HepG2 (cell line): ENCODE measurements around the gene EMP2. TPM values are rescaled to one million over a fixed set of nuclear protein-coding genes. Genes with fewer than 3 reads are reported as not detected.

Source experiments
- ATM ChIP-seq: fragments of 450-650 bp; IDR thresholded peaks from 2 replicates; pipeline ENCODE4 v1.7.1; 2017; ENCODE audit warnings: mild to moderate bottlenecking, borderline replicate concordance
- BORCS8-MEF2B ChIP-seq: sonication (generic); formaldehyde crosslinking; IDR thresholded peaks from 2 replicates; pipeline ENCODE4 v1.8.0; 2022; ENCODE audit warnings: mild to moderate bottlenecking, missing genetic modification reagents
- ELK4 ChIP-seq: sonication (generic); formaldehyde crosslinking; IDR thresholded peaks from 2 replicates; pipeline ENCODE4 v1.9.0; 2021; ENCODE audit warnings: missing genetic modification reagents, borderline replicate concordance
- IKZF1 ChIP-seq: fragments of 450-650 bp; IDR thresholded peaks from 2 replicates; pipeline ENCODE4 v1.7.1; 2016
- NFYC ChIP-seq: IDR thresholded peaks from 2 replicates; pipeline ENCODE4 v1.6.1; 2016; ENCODE audit warnings: missing genetic modification reagents, missing compliant biosample characterization
- NR2F6 ChIP-seq, 2 experiments: IDR thresholded peaks; 2 replicates each; pipeline ENCODE4 v1.6.1; 2016; ENCODE audit warnings: antibody characterized with exemption in 1 of 2, mild to moderate bottlenecking in 1 of 2
- PHF21A ChIP-seq: sonication (generic); formaldehyde crosslinking; IDR thresholded peaks from 2 replicates; pipeline ENCODE4 v1.5.0; 2020; ENCODE audit warnings: mild to moderate bottlenecking, missing genetic modification reagents
- SKIL ChIP-seq: sonication (generic); formaldehyde crosslinking; IDR thresholded peaks from 2 replicates; pipeline ENCODE4 v1.8.0; 2022; ENCODE audit warnings: missing genetic modification reagents, mild to moderate bottlenecking, moderate library complexity, borderline replicate concordance
- TGIF2 ChIP-seq: IDR thresholded peaks from 2 replicates; pipeline ENCODE4 v1.6.1; 2016; ENCODE audit warnings: control low read depth, missing compliant biosample characterization
- ZFP90 ChIP-seq: sonication (generic); formaldehyde crosslinking; IDR thresholded peaks from 2 replicates; pipeline ENCODE4 v1.8.0; 2022; ENCODE audit warnings: missing genetic modification reagents, mild to moderate bottlenecking, inconsistent platforms, borderline replicate concordance
- ZKSCAN5 ChIP-seq: sonication (generic); formaldehyde crosslinking; IDR thresholded peaks from 2 replicates; pipeline ENCODE4 v1.5.1; 2020; ENCODE audit warnings: mild to moderate bottlenecking, missing genetic modification reagents
- ZNF225 ChIP-seq: sonication (generic); formaldehyde crosslinking; IDR thresholded peaks from 2 replicates; pipeline ENCODE4 v1.4.0; 2020; ENCODE audit warnings: mild to moderate bottlenecking, missing genetic modification reagents
- ZNF350 ChIP-seq: sonication (generic); formaldehyde crosslinking; IDR thresholded peaks from 2 replicates; pipeline ENCODE4 v1.4.0; 2020; ENCODE audit warnings: mild to moderate bottlenecking, low read depth, missing genetic modification reagents, borderline replicate concordance
- ZNF740 ChIP-seq: sonication (generic); formaldehyde crosslinking; IDR thresholded peaks from 2 replicates; pipeline ENCODE4 v1.4.0; 2020; ENCODE audit warnings: missing genetic modification reagents
- ZNF879 ChIP-seq: sonication (generic); formaldehyde crosslinking; IDR thresholded peaks from 2 replicates; pipeline ENCODE4 v1.8.1; 2023; ENCODE audit warnings: missing genetic modification reagents
- polyA plus RNA-seq, 8 experiments: library from polyadenylated mRNA; depleted of rRNA in 3 of 8; stranded (reverse) in 7 of 8; unstranded in 1 of 8; fragments of >200 nt; fragmentation: Illumina TruSeq in 4 of 8; extraction: Trizol in 4 of 8; gene quantifications; 2 replicates each; pipeline versions ENCODE4 v1.2.1 to v1.2.3, GENCODE V29; 2011 to 2016; ENCODE audit warnings: low read depth in 4 of 8, missing spikeins in 1 of 8, mixed read lengths in 1 of 8; ENCODE audit not compliant: insufficient read depth in 1 of 8
- total RNA-seq, 5 experiments: library from RNA; depleted of rRNA; stranded (reverse); fragments of >200 nt; fragmentation: Illumina TruSeq; extraction: Trizol; gene quantifications; 2 replicates each; pipeline ENCODE4 v1.2.3, GENCODE V29; 2016; ENCODE audit warnings: low read depth in 1 of 5
- TF ChIP-seq, protein P1 (sequence below): sonication (generic); formaldehyde crosslinking; IDR thresholded peaks from 2 replicates; pipeline ENCODE4 v1.4.0; 2020; ENCODE audit warnings: mild to moderate bottlenecking, missing genetic modification reagents
- TF ChIP-seq, protein P2 (sequence below): sonication (generic); formaldehyde crosslinking; IDR thresholded peaks from 2 replicates; pipeline ENCODE4 v1.5.0; 2020; ENCODE audit warnings: mild to moderate bottlenecking, missing genetic modification reagents

Gene EMP2
- total and polyA plus RNA-seq, 2 of the 13 experiments (the other 11 are each of a cell fraction or from before 2014, with no cell fraction given): 24.6 to 91.2 TPM

GRCh38 chr16:10608687-10609401 is 28.4 kb upstream of the EMP2 start (continued):
- no peak for TF ChIP-seq PHF21A (CRISPR knock-in tag)
- no peak for TF ChIP-seq ZFP90
- TF ChIP-seq ZNF350 (CRISPR knock-in tag): no peak
- TF ChIP-seq NR2F6 (IDR thresholded peaks at IDR 0.05): no peak
- TF ChIP-seq NR2F6 (CRISPR knock-in tag; IDR thresholded peaks at IDR 0.05): no peak
- no peak for TF ChIP-seq TGIF2 (CRISPR knock-in tag)
- TF ChIP-seq NFYC (CRISPR knock-in tag): no peak
- no peak for TF ChIP-seq SKIL (CRISPR knock-in tag)
- TF ChIP-seq ZNF225 (CRISPR knock-in tag): peak; percentile 91
- no peak for TF ChIP-seq ZNF740 (CRISPR knock-in tag)
- TF ChIP-seq, protein P1, sequence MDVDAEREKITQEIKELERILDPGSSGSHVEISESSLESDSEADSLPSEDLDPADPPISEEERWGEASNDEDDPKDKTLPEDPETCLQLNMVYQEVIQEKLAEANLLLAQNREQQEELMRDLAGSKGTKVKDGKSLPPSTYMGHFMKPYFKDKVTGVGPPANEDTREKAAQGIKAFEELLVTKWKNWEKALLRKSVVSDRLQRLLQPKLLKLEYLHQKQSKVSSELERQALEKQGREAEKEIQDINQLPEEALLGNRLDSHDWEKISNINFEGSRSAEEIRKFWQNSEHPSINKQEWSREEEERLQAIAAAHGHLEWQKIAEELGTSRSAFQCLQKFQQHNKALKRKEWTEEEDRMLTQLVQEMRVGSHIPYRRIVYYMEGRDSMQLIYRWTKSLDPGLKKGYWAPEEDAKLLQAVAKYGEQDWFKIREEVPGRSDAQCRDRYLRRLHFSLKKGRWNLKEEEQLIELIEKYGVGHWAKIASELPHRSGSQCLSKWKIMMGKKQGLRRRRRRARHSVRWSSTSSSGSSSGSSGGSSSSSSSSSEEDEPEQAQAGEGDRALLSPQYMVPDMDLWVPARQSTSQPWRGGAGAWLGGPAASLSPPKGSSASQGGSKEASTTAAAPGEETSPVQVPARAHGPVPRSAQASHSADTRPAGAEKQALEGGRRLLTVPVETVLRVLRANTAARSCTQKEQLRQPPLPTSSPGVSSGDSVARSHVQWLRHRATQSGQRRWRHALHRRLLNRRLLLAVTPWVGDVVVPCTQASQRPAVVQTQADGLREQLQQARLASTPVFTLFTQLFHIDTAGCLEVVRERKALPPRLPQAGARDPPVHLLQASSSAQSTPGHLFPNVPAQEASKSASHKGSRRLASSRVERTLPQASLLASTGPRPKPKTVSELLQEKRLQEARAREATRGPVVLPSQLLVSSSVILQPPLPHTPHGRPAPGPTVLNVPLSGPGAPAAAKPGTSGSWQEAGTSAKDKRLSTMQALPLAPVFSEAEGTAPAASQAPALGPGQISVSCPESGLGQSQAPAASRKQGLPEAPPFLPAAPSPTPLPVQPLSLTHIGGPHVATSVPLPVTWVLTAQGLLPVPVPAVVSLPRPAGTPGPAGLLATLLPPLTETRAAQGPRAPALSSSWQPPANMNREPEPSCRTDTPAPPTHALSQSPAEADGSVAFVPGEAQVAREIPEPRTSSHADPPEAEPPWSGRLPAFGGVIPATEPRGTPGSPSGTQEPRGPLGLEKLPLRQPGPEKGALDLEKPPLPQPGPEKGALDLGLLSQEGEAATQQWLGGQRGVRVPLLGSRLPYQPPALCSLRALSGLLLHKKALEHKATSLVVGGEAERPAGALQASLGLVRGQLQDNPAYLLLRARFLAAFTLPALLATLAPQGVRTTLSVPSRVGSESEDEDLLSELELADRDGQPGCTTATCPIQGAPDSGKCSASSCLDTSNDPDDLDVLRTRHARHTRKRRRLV (CRISPR knock-in tag): no peak
- TF ChIP-seq BORCS8-MEF2B (CRISPR knock-in tag): no peak
- TF ChIP-seq ZNF879 (CRISPR knock-in tag): no peak
- no peak for TF ChIP-seq ATM
- TF ChIP-seq ELK4 (CRISPR knock-in tag): no peak
- TF ChIP-seq IKZF1: no peak
- TF ChIP-seq, protein P2, sequence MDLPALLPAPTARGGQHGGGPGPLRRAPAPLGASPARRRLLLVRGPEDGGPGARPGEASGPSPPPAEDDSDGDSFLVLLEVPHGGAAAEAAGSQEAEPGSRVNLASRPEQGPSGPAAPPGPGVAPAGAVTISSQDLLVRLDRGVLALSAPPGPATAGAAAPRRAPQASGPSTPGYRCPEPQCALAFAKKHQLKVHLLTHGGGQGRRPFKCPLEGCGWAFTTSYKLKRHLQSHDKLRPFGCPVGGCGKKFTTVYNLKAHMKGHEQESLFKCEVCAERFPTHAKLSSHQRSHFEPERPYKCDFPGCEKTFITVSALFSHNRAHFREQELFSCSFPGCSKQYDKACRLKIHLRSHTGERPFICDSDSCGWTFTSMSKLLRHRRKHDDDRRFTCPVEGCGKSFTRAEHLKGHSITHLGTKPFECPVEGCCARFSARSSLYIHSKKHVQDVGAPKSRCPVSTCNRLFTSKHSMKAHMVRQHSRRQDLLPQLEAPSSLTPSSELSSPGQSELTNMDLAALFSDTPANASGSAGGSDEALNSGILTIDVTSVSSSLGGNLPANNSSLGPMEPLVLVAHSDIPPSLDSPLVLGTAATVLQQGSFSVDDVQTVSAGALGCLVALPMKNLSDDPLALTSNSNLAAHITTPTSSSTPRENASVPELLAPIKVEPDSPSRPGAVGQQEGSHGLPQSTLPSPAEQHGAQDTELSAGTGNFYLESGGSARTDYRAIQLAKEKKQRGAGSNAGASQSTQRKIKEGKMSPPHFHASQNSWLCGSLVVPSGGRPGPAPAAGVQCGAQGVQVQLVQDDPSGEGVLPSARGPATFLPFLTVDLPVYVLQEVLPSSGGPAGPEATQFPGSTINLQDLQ: no peak
- TF ChIP-seq ZKSCAN5 (CRISPR knock-in tag): 0 out of 2 replicates have a peak, but pooled peaks have one; percentile 46
